GM19193 (cell line): ENCODE measurements around the gene TMEM258.

ENCODE experiments used
- POLR2A ChIP-seq: IDR thresholded peaks from 4 replicates; pipeline ENCODE4 v1.6.1; 2011; ENCODE audit not compliant: insufficient read depth, insufficient read length; ENCODE audit errors: extremely low read depth

The TMEM258 gene

DNA sequence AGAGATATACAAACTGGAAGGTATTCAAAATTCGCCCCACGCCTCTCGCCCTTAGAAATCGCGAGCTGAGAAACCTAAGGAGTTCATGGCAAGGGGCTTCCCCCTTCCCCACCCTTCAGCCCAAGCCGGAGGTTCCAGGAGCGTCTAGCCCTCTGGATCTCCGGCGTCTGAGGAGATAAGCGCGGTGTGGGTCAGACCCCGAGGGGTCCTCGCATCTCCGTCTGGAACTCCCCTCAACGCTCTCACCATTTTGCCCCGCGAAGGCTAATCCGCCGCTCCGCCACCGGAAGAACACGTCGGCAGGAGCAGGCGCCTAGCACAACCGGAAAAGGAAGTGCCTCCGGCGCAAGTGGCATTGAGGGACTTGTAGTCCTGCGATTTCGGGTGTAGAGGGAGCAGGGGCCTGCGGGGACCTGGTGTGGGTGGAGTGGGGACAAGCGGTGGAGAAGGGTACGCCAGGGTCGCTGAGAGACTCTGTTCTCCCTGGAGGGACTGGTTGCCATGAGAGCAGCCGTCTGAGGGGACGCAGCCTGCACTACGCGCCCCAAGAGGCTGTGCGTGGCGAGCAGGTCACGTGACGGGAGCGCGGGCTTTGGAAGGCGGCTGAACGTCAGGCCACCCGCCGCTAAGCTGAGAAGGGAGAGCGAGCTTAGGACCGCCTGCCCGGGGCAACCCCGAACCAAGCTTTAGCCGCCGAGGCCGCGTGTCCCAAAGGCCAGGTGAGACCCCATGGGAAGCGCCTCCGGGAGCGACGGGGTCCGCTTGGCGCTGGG is at the start of gene TMEM258, which contains the start of gene FEN1:
Gene TMEM258 (minus strand): TSS at position 290 of the 773 bp plus-strand sequence. CDS start 41 bp downstream, at position 249.
Gene FEN1 (plus strand): TSS at position 602 of the 773 bp plus-strand sequence. CDS start 2,451 bp downstream, outside the sequence.
- TF ChIP-seq POLR2A, result peak; percentile 95

- TF ChIP-seq POLR2A, result no peak
Observed at GRCh38 chr11:61841636-61842527, 49.5 kb upstream of the TMEM258 start.

GRCh38 chr11:61840371-61840770 is 48.0 kb upstream of the TMEM258 start:
- no peak for TF ChIP-seq POLR2A

DNA sequence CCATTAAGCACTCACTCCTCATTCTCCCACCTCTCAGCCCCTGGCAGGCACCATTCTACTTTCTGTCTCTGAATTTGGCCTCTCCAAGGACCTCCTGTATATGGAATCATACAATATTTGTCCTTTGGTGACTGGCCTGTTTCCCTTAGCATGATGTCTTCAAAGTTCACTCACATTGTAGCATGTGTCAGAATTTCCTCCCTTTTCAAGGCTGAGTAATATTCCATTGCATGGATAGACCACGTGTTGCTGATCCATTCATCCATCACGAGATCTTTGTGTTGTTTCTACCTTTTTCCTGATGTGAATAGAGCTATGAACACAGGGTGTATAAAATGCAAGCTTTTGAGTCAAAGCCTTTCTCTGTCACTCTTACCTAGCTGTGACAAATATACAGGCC is 47.3 kb upstream of the TMEM258 start:
- TF ChIP-seq POLR2A, result no peak

DNA sequence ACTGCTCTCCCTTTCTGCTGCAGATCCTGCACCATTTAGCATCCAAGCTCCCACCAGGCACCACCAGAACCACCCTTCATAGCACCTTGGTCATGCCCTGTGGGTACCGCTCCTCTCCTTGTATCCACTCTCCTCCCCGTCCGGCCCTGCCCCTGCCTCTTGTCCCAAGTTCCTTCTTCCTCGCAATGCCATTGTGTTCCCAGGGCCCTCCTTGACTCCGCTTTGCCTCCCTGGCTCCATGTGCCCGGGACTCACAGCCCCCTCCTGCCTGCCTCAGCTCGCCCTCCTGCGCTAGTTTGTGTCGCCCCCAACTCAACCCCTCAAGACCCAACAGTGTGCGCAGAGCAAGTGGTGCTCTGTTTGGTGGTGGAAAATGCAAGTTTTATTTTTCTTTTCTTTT is 46.5 kb upstream of the TMEM258 start:
- no peak for TF ChIP-seq POLR2A

DNA sequence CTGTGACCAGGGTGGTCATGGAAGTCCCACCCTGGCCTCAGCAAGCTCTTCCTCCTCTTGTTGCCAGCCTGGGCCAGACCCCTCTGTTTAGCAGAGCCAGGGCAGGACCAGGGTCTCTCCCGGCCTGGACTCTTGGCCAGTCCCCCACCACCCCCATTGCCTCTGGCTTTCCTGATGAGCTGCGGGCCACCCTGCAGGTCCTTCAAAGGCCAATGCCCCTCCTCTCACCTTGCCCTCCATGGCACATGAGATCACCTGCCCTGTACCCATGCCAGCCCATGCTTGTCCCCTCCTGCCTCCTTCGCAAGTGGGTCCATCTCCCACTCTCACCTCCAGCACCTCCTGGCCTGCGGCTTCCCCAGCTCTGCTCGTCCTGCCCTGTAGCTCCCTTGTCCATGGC is 46.1 kb upstream of the TMEM258 start:
- TF ChIP-seq POLR2A, result no peak

DNA sequence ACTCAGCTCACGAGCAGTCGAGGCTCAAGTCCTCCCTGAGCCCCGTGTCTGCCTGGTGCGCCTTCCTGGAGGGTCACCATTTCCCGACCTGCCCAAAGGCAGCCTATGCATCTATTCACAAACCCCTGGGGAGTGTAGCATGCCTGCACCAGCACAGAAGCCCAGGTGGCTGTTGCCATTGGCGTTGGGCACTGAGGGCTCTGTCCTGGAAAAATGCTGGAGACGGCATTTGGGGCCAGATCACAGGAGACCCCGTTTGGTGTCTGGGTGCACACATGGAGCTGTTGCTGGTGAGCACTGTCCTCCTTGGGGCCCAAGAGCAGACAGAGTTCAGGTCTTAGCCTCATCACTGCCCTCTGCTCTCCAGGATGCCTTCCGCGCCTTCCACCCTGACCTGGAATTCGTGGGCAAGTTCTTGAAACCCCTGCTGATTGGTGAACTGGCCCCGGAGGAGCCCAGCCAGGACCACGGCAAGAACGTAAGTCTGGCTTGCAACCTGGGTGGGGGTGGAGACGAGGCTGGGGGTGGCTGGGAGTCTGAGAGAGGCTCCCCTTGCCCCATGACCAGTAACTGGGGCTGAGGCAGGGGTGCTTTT is 45.1 kb upstream of the TMEM258 start:
- TF ChIP-seq POLR2A, result no peak

DNA sequence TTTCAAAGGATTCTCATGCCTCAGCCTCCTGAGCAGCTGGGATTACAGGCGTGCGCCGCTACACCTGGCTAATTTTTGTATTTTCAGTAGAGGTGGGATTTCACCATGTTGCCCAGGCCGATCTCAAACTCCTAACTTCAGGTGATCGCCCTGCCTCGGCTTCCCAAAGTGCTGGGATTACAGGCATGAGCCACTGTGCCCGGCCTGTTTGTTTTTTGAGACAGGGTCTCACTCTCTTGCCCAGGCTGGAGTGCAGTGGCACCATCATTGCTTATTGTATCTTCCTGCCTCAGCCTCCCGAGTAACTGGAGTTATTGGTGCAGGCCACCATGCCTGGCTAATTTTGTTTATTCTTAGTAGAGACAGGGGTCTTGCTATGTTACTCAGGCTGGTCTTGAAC is 43.8 kb upstream of the TMEM258 start:
- TF ChIP-seq POLR2A, result no peak

GRCh38 chr11:61834278-61835048 is 42.1 kb upstream of the TMEM258 start:
- TF ChIP-seq POLR2A, result peak; percentile 78

GRCh38 chr11:61833926-61834277 is 41.5 kb upstream of the TMEM258 start:
- no peak for TF ChIP-seq POLR2A

DNA sequence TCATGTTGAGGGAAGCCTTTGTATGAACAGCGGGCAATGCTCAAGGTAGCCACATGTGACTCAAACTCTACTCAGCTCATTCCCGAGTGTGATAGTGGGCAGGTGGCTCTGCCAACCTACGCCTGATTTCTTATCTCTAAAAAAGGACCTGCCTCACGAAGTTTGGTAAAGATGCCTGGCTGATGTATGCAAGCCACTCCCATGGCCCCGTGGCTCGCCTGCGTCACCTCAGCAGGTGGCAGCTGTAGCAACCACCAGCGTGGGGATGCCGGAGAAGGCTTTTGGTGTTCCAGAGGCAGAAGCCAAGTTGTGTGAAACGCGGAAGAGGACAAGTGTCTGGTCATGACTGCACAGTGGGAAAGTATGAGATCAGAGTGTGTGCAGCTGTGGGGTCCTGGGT is 41.1 kb upstream of the TMEM258 start:
- no peak for TF ChIP-seq POLR2A

GRCh38 chr11:61832754-61833153 is 40.4 kb upstream of the TMEM258 start:
- no peak for TF ChIP-seq POLR2A

GRCh38 chr11:61832207-61832606 is 39.8 kb upstream of the TMEM258 start:
- TF ChIP-seq POLR2A, result no peak

GRCh38 chr11:61830237-61831105 is 38.1 kb upstream of the TMEM258 start:
- TF ChIP-seq POLR2A, result no peak
